ENCODE data around the gene ARHGAP15.

DNA sequence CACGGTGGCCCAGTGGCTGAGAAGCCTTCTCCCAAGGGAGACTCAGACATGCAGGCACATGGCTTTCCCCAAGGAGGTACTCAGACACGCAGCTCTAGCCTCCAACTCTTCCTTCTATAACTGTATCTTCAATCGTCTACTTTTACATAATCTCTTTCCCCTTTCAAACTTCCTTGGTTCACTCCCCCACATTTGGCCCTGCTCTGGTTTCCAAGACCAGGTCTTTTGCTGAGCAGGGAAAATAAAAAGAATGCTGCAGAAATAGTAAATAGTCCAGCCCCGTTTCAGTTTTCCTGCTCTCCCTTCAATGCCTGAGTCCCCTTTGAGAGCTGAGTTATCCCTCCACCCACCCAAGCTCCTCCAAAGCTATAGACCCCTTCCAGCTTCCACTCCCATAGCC is 635.0 kb downstream of the ARHGAP15 start:
- TF ChIP-seq POLR2A (IDR thresholded peaks at IDR 0.05; ENCODE audit: low read length) (no peak), GATA1 (IDR thresholded peaks at IDR 0.05; ENCODE audit: low read depth, low read length) (no peak)

Data from erythroblast (primary cell).